Neuronal stem cell (in vitro differentiated cells): ENCODE results near the gene ZMAT2.
A peak's percentile ranks its signal among the peaks of the same experiment; 100 is the strongest.

Experiments
- DNase-seq: peaks from one replicate; pipeline ENCODE4 v3.0.0-alpha.2; 2013; ENCODE audit warnings: low spot score
- H2AFZ ChIP-seq: one replicate; pipeline ENCODE4 v1.6.1; 2013; ENCODE audit warnings: mild to moderate bottlenecking, low read length, inconsistent platforms
- H2AK5ac ChIP-seq: 2 replicates; pipeline ENCODE4 v1.6.1; 2013; ENCODE audit warnings: low read depth, mild to moderate bottlenecking, inconsistent platforms, low read length, moderate library complexity, mixed read lengths
- H2BK120ac ChIP-seq: 2 replicates; pipeline ENCODE4 v1.6.1; 2013; ENCODE audit warnings: low read depth, mild to moderate bottlenecking, inconsistent platforms, low read length, moderate library complexity, mixed read lengths
- H2BK12ac ChIP-seq: one replicate; pipeline ENCODE4 v1.6.1; 2013; ENCODE audit warnings: low read length, inconsistent platforms
- H2BK15ac ChIP-seq: 2 replicates; pipeline ENCODE4 v1.6.1; 2013; ENCODE audit warnings: mild to moderate bottlenecking, low read length, inconsistent platforms, mixed read lengths
- H2BK5ac ChIP-seq: one replicate; pipeline ENCODE4 v1.6.1; 2013; ENCODE audit warnings: inconsistent platforms, mild to moderate bottlenecking, low read length, moderate library complexity
- H3K14ac ChIP-seq: one replicate; pipeline ENCODE4 v1.6.1; 2013; ENCODE audit warnings: low read length, inconsistent platforms
- H3K18ac ChIP-seq: 2 replicates; pipeline ENCODE4 v1.6.1; 2013; ENCODE audit warnings: low read length, inconsistent platforms
- H3K23ac ChIP-seq: 2 replicates; pipeline ENCODE4 v1.6.1; 2013; ENCODE audit warnings: low read depth, mild to moderate bottlenecking, mixed read lengths, low read length, inconsistent platforms; ENCODE audit not compliant: poor library complexity
- H3K27ac ChIP-seq: replicated peaks from 3 replicates; pipeline ENCODE4 v1.5.1; 2013; ENCODE audit warnings: low read length, inconsistent platforms
- H3K27me3 ChIP-seq, 3 experiments: 2 replicates each; pipeline ENCODE4 v1.6.1; 2013; ENCODE audit warnings: low read length in 3 of 3, mild to moderate bottlenecking in 2 of 3, inconsistent platforms in 1 of 3, low read depth in 1 of 3, mixed read lengths in 1 of 3, moderate library complexity in 1 of 3; ENCODE audit not compliant: control insufficient read depth in 3 of 3, insufficient read depth in 3 of 3
- H3K36me3 ChIP-seq, 2 donors: replicated peaks in 1 of 2; 2 replicates each; pipeline ENCODE4 v1.6.1; 2013; ENCODE audit warnings: low read length in 2 of 2; ENCODE audit not compliant: control insufficient read depth in 2 of 2, insufficient read depth in 2 of 2
- H3K4ac ChIP-seq: 2 replicates; pipeline ENCODE4 v1.6.1; 2013; ENCODE audit warnings: inconsistent platforms, mild to moderate bottlenecking, low read length, moderate library complexity
- H3K4me1 ChIP-seq, 2 donors: 1 replicate in 1 of 2; 2 replicates in 1 of 2; pipeline ENCODE4 v1.6.1; 2013; ENCODE audit warnings: low read length in 2 of 2, low read depth in 1 of 2; ENCODE audit not compliant: control insufficient read depth in 2 of 2, insufficient read depth in 1 of 2
- H3K4me2 ChIP-seq: one replicate; pipeline ENCODE4 v1.6.1; 2013; ENCODE audit warnings: mild to moderate bottlenecking, low read length, inconsistent platforms; ENCODE audit not compliant: insufficient read depth, poor library complexity, severe bottlenecking
- H3K4me3 ChIP-seq, 2 donors: 2 replicates each; pipeline ENCODE4 v1.5.1; 2013; ENCODE audit warnings: low read length in 2 of 2, mild to moderate bottlenecking in 2 of 2, inconsistent platforms in 1 of 2, moderate library complexity in 1 of 2
- H3K79me1 ChIP-seq: one replicate; pipeline ENCODE4 v1.6.1; 2013; ENCODE audit warnings: low read depth, mild to moderate bottlenecking, inconsistent platforms, low read length, moderate library complexity
- H3K9ac ChIP-seq: one replicate; pipeline ENCODE4 v1.6.1; 2013; ENCODE audit warnings: mild to moderate bottlenecking, low read depth, low read length, inconsistent platforms; ENCODE audit not compliant: poor library complexity
- H3K9me3 ChIP-seq, 2 donors: replicated peaks in 1 of 2; 2 replicates each; pipeline versions ENCODE3 to v1.6.1; 2013; ENCODE audit warnings: low read length in 2 of 2, mild to moderate bottlenecking in 2 of 2, inconsistent platforms in 1 of 2, low read depth in 1 of 2, mixed read lengths in 1 of 2, moderate library complexity in 1 of 2; ENCODE audit not compliant: control insufficient read depth in 2 of 2, insufficient read depth in 1 of 2
- H4K8ac ChIP-seq: one replicate; pipeline ENCODE4 v1.6.1; 2013; ENCODE audit warnings: low read depth, mild to moderate bottlenecking, inconsistent platforms, low read length, moderate library complexity
- H4K91ac ChIP-seq: one replicate; pipeline ENCODE4 v1.6.1; 2013; ENCODE audit warnings: low read length, low read depth, mild to moderate bottlenecking, inconsistent platforms; ENCODE audit not compliant: poor library complexity
- WGBS, 2 donors: extraction: QIAGEN DNeasy Blood & Tissue Kit; methylation state at CpG; one replicate each; pipeline ENCODE4 v1.1.7; 2013; ENCODE audit warnings: missing lambda C conversion rate in 2 of 2, mixed read lengths in 1 of 2; ENCODE audit not compliant: insufficient read length in 2 of 2, insufficient replicate concordance in 1 of 2; ENCODE audit errors: extremely low coverage in 2 of 2; 5-methylcytosine and 5-hydroxymethylcytosine counted together

The ZMAT2 gene

DNA sequence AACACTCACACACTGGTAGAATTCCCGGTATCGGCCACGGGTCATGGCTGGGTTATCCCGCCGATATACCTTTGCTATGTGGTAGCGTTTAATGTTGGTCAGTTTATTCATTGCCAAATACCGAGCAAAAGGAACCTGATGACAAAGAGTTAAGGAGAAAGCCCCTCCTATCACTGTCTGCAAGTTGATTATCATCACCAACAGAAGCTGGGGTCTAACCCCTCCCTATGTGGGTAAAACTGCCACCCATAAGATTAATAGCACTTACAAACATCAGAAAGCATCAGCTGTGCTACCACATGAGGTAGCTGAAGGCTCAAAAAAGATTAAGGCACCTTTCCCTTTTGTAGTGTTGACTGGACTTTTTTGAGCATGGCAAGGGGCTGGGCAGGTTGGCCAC lies 21.3 kb upstream of the ZMAT2 start:
- Histone ChIP-seq H3K79me1 (no peaks in the 10 kb centered on the region), H3K36me3 (peaks cover 41 to 91% of the 10 kb centered on the region in 2 donors), H2BK15ac (no peak overlapping the region), H3K9me3 (no peaks in the 10 kb centered on the region), H3K4me1 (no peaks in the 10 kb centered on the region), H4K91ac (no peak overlapping the region), H2BK12ac (no peak overlapping the region), H3K27ac (no peak overlapping the region), H3K18ac (no peak overlapping the region), H3K9ac (no peak overlapping the region), H3K4me3 (no peak overlapping the region), H2AFZ (no peak overlapping the region), H2AK5ac (no peak overlapping the region), H3K4ac (no peak overlapping the region), H3K14ac (no peak overlapping the region), H3K23ac (no peak overlapping the region), H3K27me3 (no peaks in the 10 kb centered on the region), H4K8ac (no peak overlapping the region), H2BK120ac (no peak overlapping the region), H2BK5ac (no peak overlapping the region), H3K4me2 (no peak overlapping the region)
- WGBS, 2 donors, result no CpG with 5 or more reads among the region's 7 CpGs
- DNase-seq, result no peak

DNA sequence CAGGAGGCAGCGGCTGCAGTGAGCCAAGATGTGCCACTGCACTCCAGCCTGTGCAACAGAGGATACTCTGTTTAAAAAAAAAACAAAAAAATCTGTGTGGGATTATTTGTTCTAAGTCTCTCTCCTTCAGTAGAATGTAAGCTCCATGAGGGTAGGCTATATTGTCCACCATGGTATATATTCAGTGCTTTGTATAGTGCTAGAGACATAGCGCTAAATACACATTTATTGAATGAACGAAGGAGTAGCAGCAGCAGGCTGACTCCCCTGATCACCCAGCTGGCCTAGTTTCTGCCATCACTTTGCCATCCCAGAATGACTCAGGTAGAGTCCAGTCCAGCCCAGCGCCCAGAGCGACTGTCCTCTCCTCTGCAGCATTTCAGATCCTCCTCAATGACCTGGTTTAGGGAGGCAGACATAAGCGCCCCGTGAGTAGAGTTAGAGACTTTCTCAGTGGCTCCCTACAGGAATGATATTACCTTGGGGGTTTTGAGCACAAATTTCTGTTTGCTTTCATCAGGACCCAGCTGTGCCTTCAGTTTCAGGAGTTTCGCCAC lies 9.8 kb upstream of the ZMAT2 start:
- H3K18ac ChIP-seq, result no peak overlapping the region
- H4K91ac ChIP-seq, result no peak overlapping the region
- peaks cover 12 to 59% of the 10 kb centered on the region in 2 donors for H3K36me3 ChIP-seq
- no peaks in the 10 kb centered on the region for H3K27me3 ChIP-seq
- H3K14ac ChIP-seq, result no peak overlapping the region
- H3K79me1 ChIP-seq, result no peaks in the 10 kb centered on the region
- no peak overlapping the region for H2BK5ac ChIP-seq
- H2AFZ ChIP-seq, result peak overlapping the region; percentile 86
- H2BK120ac ChIP-seq, result no peak overlapping the region
- H2BK15ac ChIP-seq, result no peak overlapping the region
- peak overlapping the region; percentile 73 for H3K4me2 ChIP-seq
- no CpG with 5 or more reads among the region's 8 CpGs for WGBS, 2 donors
- H3K9me3 ChIP-seq, result no peaks in the 10 kb centered on the region
- DNase-seq, result no peak
- H2AK5ac ChIP-seq, result no peak overlapping the region
- no peak overlapping the region for H4K8ac ChIP-seq
- peaks cover 2 to 4% of the 10 kb centered on the region in 2 donors for H3K4me1 ChIP-seq
- H3K9ac ChIP-seq, result peak overlapping the region; percentile 96
- H3K23ac ChIP-seq, result no peak overlapping the region
- peak overlapping the region; percentile 73 for H3K27ac ChIP-seq
- H3K4me3 ChIP-seq, result peak overlapping the region; percentile 64 to 94
- H3K4ac ChIP-seq, result no peak overlapping the region
- no peak overlapping the region for H2BK12ac ChIP-seq

GRCh38 chr5:140690941-140691924 lies 9.0 kb upstream of the ZMAT2 start, which contains the start of the genes HARS1 and HARS2:
Gene HARS1 (minus strand): TSS chr5:140691370. CDS start chr5:140691304, 66 bp downstream.
Gene HARS2 (plus strand): TSS chr5:140691455. CDS start chr5:140691649, 194 bp downstream.
- H3K36me3 ChIP-seq, result peaks cover 19 to 67% of the 10 kb centered on the region in 2 donors
- H3K4me1 ChIP-seq, result peaks cover 2 to 4% of the 10 kb centered on the region in 2 donors
- H3K27me3 ChIP-seq, result no peaks in the 10 kb centered on the region
- H3K4me2 ChIP-seq, result peak within 1 kb of the TSS; percentile 73
- peak within 1 kb of the TSS; percentile 96 for H3K9ac ChIP-seq
- H3K79me1 ChIP-seq, result no peaks in the 10 kb centered on the region
- peak within 1 kb of the TSS; percentile 86 for H2AFZ ChIP-seq
- peak; percentile 82 for DNase-seq
- no peak within 1 kb of the TSS for H2AK5ac ChIP-seq
- H3K18ac ChIP-seq, result peak within 1 kb of the TSS; percentile 95
- H3K14ac ChIP-seq, result peak within 1 kb of the TSS; percentile 97
- H2BK12ac ChIP-seq, result no peak within 1 kb of the TSS
- H3K4me3 ChIP-seq, result peak within 1 kb of the TSS; percentile 64 to 94
- peak within 1 kb of the TSS; percentile 93 for H2BK5ac ChIP-seq
- no peak within 1 kb of the TSS for H2BK15ac ChIP-seq
- H3K9me3 ChIP-seq, result no peaks in the 10 kb centered on the region
- no peak within 1 kb of the TSS for H4K8ac ChIP-seq
- H2BK120ac ChIP-seq, result no peak within 1 kb of the TSS
- no peak within 1 kb of the TSS for H4K91ac ChIP-seq
- H3K4ac ChIP-seq, result no peak within 1 kb of the TSS
- H3K27ac ChIP-seq, result peak within 1 kb of the TSS; percentile 88
- no CpG with 5 or more reads among the region's 61 CpGs for WGBS, 2 donors
- H3K23ac ChIP-seq, result peak within 1 kb of the TSS; percentile 98

DNA sequence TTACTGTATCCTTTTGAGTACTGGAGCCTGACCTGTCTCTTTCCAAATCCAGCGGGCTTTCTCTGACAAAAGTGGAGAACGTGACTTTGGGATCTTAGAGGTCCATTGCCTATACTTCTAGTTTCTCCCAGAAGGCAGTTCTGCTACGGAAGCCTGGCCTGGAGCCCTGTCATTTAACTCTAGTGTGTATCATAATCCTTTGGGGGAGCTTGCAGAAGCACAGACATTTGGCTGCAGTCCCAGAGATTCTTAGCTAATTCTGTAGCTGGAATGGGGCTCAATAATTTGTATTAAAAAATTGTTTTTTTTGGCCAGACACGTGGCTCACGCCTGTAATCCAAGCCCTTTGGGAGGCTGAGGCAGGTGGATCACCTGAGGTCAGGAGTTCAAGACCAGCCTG lies 6.0 kb upstream of the ZMAT2 start:
- Histone ChIP-seq H3K18ac (no peak overlapping the region), H2BK12ac (no peak overlapping the region), H2BK120ac (no peak overlapping the region), H2BK5ac (no peak overlapping the region), H4K8ac (no peak overlapping the region), H3K4me3 (no peak overlapping the region), H3K27ac (no peak overlapping the region), H3K27me3 (no peaks in the 10 kb centered on the region), H3K36me3 (peaks cover 34 to 70% of the 10 kb centered on the region in 2 donors), H3K14ac (no peak overlapping the region), H2AK5ac (no peak overlapping the region), H4K91ac (no peak overlapping the region), H3K4me2 (no peak overlapping the region), H3K9ac (no peak overlapping the region), H3K4ac (no peak overlapping the region), H3K23ac (no peak overlapping the region), H3K9me3 (no peaks in the 10 kb centered on the region), H3K4me1 (peaks cover 2 to 4% of the 10 kb centered on the region in 2 donors), H2BK15ac (no peak overlapping the region), H3K79me1 (no peaks in the 10 kb centered on the region), H2AFZ (no peak overlapping the region)
- WGBS, 2 donors, result no CpG with 5 or more reads among the region's 5 CpGs
- no peak for DNase-seq
